Erythroblast (primary cell): ENCODE results near the gene PITHD1.
"Not testable (repeated sequence)": the region's sequence is repeated elsewhere in the genome, so short reads cannot be mapped to it uniquely, and the experiment has no call there.

Source experiments
- GATA1 ChIP-seq: IDR thresholded peaks from 2 replicates; pipeline ENCODE4 v1.6.1; 2011; ENCODE audit warnings: low read depth, mild to moderate bottlenecking, control low read depth, low read length, moderate library complexity
- POLR2A ChIP-seq: IDR thresholded peaks from 2 replicates; pipeline ENCODE4 v1.6.1; 2011; ENCODE audit warnings: mild to moderate bottlenecking, low read length

DNA sequence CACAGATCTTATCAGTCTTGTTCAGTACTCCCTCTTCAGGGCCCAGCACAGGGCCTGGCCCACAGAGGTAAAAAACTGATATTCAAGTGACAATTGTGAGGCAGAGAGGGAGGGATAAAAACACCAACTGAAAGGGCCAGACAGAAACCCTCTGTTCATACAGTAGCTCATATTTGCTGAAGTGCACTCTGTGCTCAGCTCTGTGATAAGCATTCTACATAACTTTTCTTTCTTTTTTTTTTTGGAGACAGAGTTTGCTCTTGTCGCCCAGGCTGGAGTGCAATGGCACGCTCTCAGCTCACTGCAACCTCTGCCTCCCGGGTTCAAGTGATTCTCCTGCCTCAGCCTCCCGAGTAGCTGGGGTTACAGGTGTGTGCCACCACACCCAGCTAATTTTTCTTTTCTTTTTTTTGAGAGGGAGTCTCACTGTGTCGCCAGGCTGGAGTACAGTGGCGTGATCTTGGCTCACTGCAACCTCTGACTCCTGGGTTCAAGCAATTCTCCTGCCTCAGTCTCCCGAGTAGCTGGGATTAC lies 24.7 kb downstream of the PITHD1 start:
- TF ChIP-seq POLR2A, GATA1: not testable (repeated sequence)
